Loucy (cell line): ENCODE data around the gene CHDH.

Source experiments
- H2AFZ ChIP-seq: fragments of 200-600 bp; sonication (generic); 2 replicates; pipeline ENCODE4 v1.6.0; 2016; ENCODE audit warnings: antibody characterized with exemption, mild to moderate bottlenecking, low read length, moderate library complexity
- H3F3A ChIP-seq: fragments of 200-600 bp; 2 replicates; pipeline ENCODE4 v1.6.0; 2016; ENCODE audit warnings: antibody characterized with exemption, low read depth, mild to moderate bottlenecking
- H3K27me3 ChIP-seq: fragments of 200-600 bp; sonication (generic); 2 replicates; pipeline ENCODE4 v1.6.1; 2014; ENCODE audit warnings: low read length, mild to moderate bottlenecking; ENCODE audit not compliant: insufficient read depth, poor library complexity, severe bottlenecking
- H3K36me3 ChIP-seq: fragments of 200-600 bp; sonication (generic); 2 replicates; pipeline ENCODE4 v1.6.1; 2016; ENCODE audit warnings: low read length; ENCODE audit not compliant: insufficient read depth
- H3K4me1 ChIP-seq: fragments of 200-600 bp; sonication (generic); 2 replicates; pipeline ENCODE4 v1.5.1; 2014; ENCODE audit warnings: low read length, mild to moderate bottlenecking; ENCODE audit not compliant: insufficient read depth, poor library complexity, severe bottlenecking
- H3K4me2 ChIP-seq: fragments of 200-600 bp; sonication (generic); 2 replicates; pipeline ENCODE4 v1.6.0; 2014; ENCODE audit warnings: antibody characterized with exemption, low read length, low read depth, mild to moderate bottlenecking; ENCODE audit not compliant: poor library complexity, severe bottlenecking
- H3K4me3 ChIP-seq: fragments of 200-600 bp; sonication (generic); 2 replicates; pipeline ENCODE4 v1.5.1; 2014; ENCODE audit warnings: low read length, mild to moderate bottlenecking, mixed read lengths; ENCODE audit not compliant: poor library complexity, severe bottlenecking
- H3K79me2 ChIP-seq: fragments of 200-600 bp; sonication (generic); 2 replicates; pipeline ENCODE4 v1.6.1; 2014; ENCODE audit warnings: low read length; ENCODE audit not compliant: insufficient read depth
- H3K9ac ChIP-seq: fragments of 200-600 bp; sonication (generic); 2 replicates; pipeline ENCODE4 v1.6.0; 2014; ENCODE audit warnings: mild to moderate bottlenecking, low read depth, low read length, moderate library complexity; ENCODE audit not compliant: poor library complexity, severe bottlenecking
- H3K9me2 ChIP-seq: fragments of 200-600 bp; sonication (generic); replicated peaks from 2 replicates; pipeline ENCODE4 v1.6.1; 2016; ENCODE audit warnings: low read depth, low read length, mixed read lengths
- H3K9me3 ChIP-seq: fragments of 200-600 bp; sonication (generic); 2 replicates; pipeline ENCODE4 v1.6.1; 2014; ENCODE audit warnings: mild to moderate bottlenecking, antibody characterized with exemption, low read length, low read depth; ENCODE audit not compliant: insufficient read depth
- H4K20me1 ChIP-seq: fragments of 200-600 bp; sonication (generic); 2 replicates; pipeline ENCODE4 v1.6.0; 2014; ENCODE audit warnings: antibody characterized with exemption, low read length, mild to moderate bottlenecking; ENCODE audit not compliant: insufficient read depth, poor library complexity, severe bottlenecking
- CTCF ChIP-seq: fragments of 200-600 bp; sonication (generic); conservative IDR thresholded peaks from 2 replicates; pipeline ENCODE4 v1.5.1; 2014; ENCODE audit warnings: mild to moderate bottlenecking, antibody characterized with exemption, low read length
- EZH2phosphoT487 ChIP-seq: fragments of 200-600 bp; IDR thresholded peaks from 2 replicates; pipeline ENCODE4 v1.6.1; 2018; ENCODE audit warnings: antibody characterized with exemption, mild to moderate bottlenecking, moderate library complexity, borderline replicate concordance

Gene CHDH

GRCh38 chr3:53809267-53809666 is 37.0 kb downstream of the CHDH start:
- no peaks in the 10 kb centered on the region for H4K20me1 ChIP-seq
- no peak for TF ChIP-seq CTCF
- no peak for TF ChIP-seq EZH2phosphoT487
- no peaks in the 10 kb centered on the region for H3K9me3 ChIP-seq
- H3K9me2 ChIP-seq = no peaks in the 10 kb centered on the region
- no peak overlapping the region for H3K4me2 ChIP-seq
- H2AFZ ChIP-seq = no peak overlapping the region
- H3K79me2 ChIP-seq = no peaks in the 10 kb centered on the region
- no peak overlapping the region for H3K9ac ChIP-seq
- no peaks in the 10 kb centered on the region for H3K36me3 ChIP-seq
- no peaks in the 10 kb centered on the region for H3K4me1 ChIP-seq
- no peaks in the 10 kb centered on the region for H3F3A ChIP-seq
- no peak overlapping the region for H3K4me3 ChIP-seq
- H3K27me3 ChIP-seq = no peaks in the 10 kb centered on the region

DNA sequence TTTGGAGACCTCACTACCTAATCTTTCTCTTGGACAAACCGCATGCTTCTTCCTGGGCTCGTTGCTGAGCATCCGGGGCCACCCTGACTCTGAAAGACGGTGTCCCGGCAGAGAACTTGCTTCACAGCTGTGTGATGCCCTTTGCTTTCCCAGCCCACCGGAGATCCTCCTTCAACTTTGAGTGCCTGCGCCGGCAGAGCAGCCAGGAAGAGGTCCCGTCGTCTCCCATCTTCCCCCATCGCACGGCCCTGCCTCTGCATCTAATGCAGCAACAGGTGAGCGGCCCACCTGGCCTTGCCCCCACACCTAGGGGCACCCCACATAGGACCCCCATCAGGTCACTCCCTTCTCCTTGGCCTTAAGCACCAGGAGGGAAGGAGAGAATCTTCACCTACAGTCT is 37.7 kb downstream of the CHDH start:
- Histone ChIP-seq H3K36me3 (no peaks in the 10 kb centered on the region), H3K79me2 (no peaks in the 10 kb centered on the region), H3K9me2 (no peaks in the 10 kb centered on the region), H3K9me3 (no peaks in the 10 kb centered on the region), H4K20me1 (no peaks in the 10 kb centered on the region), H3F3A (no peaks in the 10 kb centered on the region), H2AFZ (no peak overlapping the region), H3K9ac (no peak overlapping the region), H3K27me3 (no peaks in the 10 kb centered on the region), H3K4me1 (no peaks in the 10 kb centered on the region), H3K4me2 (no peak overlapping the region), H3K4me3 (no peak overlapping the region)
- TF ChIP-seq EZH2phosphoT487 (no peak), CTCF (no peak)

GRCh38 chr3:53807117-53807810 is 39.0 kb downstream of the CHDH start:
- Histone ChIP-seq H3K9me3 (no peaks in the 10 kb centered on the region), H3K9me2 (no peaks in the 10 kb centered on the region), H3K4me1 (no peaks in the 10 kb centered on the region), H4K20me1 (no peaks in the 10 kb centered on the region), H3K4me3 (no peak overlapping the region), H3K79me2 (no peaks in the 10 kb centered on the region), H3K36me3 (no peaks in the 10 kb centered on the region), H3K9ac (no peak overlapping the region), H2AFZ (no peak overlapping the region), H3K4me2 (no peak overlapping the region), H3K27me3 (no peaks in the 10 kb centered on the region), H3F3A (no peaks in the 10 kb centered on the region)
- TF ChIP-seq CTCF (no peak), EZH2phosphoT487 (no peak)
